Fibroblast of villous mesenchyme (primary cell): ENCODE data around the gene ATE1. TPM values are rescaled to one million over a fixed set of nuclear protein-coding genes. Genes with fewer than 3 reads are reported as not detected.

Experiments
- DNase-seq: peaks from one replicate; pipeline ENCODE4 v3.0.0-alpha.2; 2010; ENCODE audit warnings: low read depth
- H3K4me3 ChIP-seq: 2 replicates; pipeline ENCODE4 v1.5.1; 2011; ENCODE audit warnings: low read depth, mild to moderate bottlenecking, low read length
- CTCF ChIP-seq: IDR thresholded peaks from 2 replicates; pipeline ENCODE4 v1.5.1; 2012; ENCODE audit warnings: low read depth, mild to moderate bottlenecking, low read length; ENCODE audit not compliant: insufficient read depth
- total RNA-seq: library from RNA; depleted of rRNA; stranded (reverse); fragments of >200 nt; gene quantifications from 2 replicates; pipeline ENCODE4 v1.2.3, GENCODE V29; 2012

The ATE1 gene
- total RNA-seq, 1 donor = 33.2 TPM

GRCh38 chr10:121715969-121716368, 211.9 kb downstream of the ATE1 start:
- H3K4me3 ChIP-seq = no peak overlapping the region
- no peak for DNase-seq
- TF ChIP-seq CTCF = no peak

GRCh38 chr10:121715076-121715475, 212.8 kb downstream of the ATE1 start:
- no peak for TF ChIP-seq CTCF
- no peak for DNase-seq
- no peak overlapping the region for H3K4me3 ChIP-seq

- no peak for DNase-seq
- no peak for TF ChIP-seq CTCF
- H3K4me3 ChIP-seq = no peak overlapping the region
Observed at GRCh38 chr10:121713486-121713885, 214.3 kb downstream of the ATE1 start.

- no peak for DNase-seq
- no peak for TF ChIP-seq CTCF
- H3K4me3 ChIP-seq = no peak overlapping the region
Observed at GRCh38 chr10:121710971-121711370, 216.9 kb downstream of the ATE1 start.

- H3K4me3 ChIP-seq = no peak overlapping the region
- TF ChIP-seq CTCF = no peak
- DNase-seq = no peak
Observed at GRCh38 chr10:121710207-121710606, 217.6 kb downstream of the ATE1 start.

GRCh38 chr10:121709675-121710073, 218.2 kb downstream of the ATE1 start:
- peak; percentile 5 for TF ChIP-seq CTCF
- H3K4me3 ChIP-seq = no peak overlapping the region
- DNase-seq = peak; percentile 72
